ENCODE results near the gene FHAD1. TPM values are rescaled to one million over a fixed set of nuclear protein-coding genes. Genes with fewer than 3 reads are reported as not detected.

FHAD1 gene
- total RNA-seq, 8 experiments from 2014 or later, result 0.38 to 3.1 (median 1.6) TPM

- no peak for ATAC-seq (replicated peaks in 6 of 8)
- in situ Hi-C loops (cut with MboI; ENCODE audit: low pct_unique_long_range_greater_than_20kb in 2 of 9, low sequenced_read_pairs in 9 of 9, unreplicated experiment in 9 of 9), result loop anchor here in 1 of 9 experiments (25.0 kb wide), 1 partner anchor 94 kb away; the partner anchor contains the start of gene CTRC
- H3K4me3 ChIP-seq, result no peak overlapping the region
- H3K27ac ChIP-seq, result no peak overlapping the region
- 80 to 100% (median 89%) methylated on average over 2 to 4 of the region's 9 CpGs; no CpG with 5 or more reads in 5 of the 10 experiments for WGBS, 10 experiments
- peaks cover 15 to 26% of the 10 kb centered on the region in 2 donors for H3K4me1 ChIP-seq (replicated peaks in 1 of 2)
Measured at GRCh38 chr1:15343099-15343498, 96.1 kb downstream of the FHAD1 start.

- H3K4me3 ChIP-seq, result no peak overlapping the region
- WGBS, 10 experiments, result 27 to 82% (median 72%) methylated on average over 3 to 11 of the region's 11 CpGs
- H3K27ac ChIP-seq, result no peak overlapping the region
- no peak for ATAC-seq (replicated peaks in 6 of 8)
- H3K4me1 ChIP-seq (replicated peaks in 1 of 2), result peaks cover 15 to 26% of the 10 kb centered on the region in 2 donors
- in situ Hi-C loops (cut with MboI; ENCODE audit: low pct_unique_long_range_greater_than_20kb in 2 of 9, low sequenced_read_pairs in 9 of 9, unreplicated experiment in 9 of 9), result loop anchor here in 1 of 9 experiments (25.0 kb wide), 1 partner anchor 94 kb away; the partner anchor contains the start of gene CTRC
Measured at GRCh38 chr1:15343729-15344128, 96.7 kb downstream of the FHAD1 start.

DNA sequence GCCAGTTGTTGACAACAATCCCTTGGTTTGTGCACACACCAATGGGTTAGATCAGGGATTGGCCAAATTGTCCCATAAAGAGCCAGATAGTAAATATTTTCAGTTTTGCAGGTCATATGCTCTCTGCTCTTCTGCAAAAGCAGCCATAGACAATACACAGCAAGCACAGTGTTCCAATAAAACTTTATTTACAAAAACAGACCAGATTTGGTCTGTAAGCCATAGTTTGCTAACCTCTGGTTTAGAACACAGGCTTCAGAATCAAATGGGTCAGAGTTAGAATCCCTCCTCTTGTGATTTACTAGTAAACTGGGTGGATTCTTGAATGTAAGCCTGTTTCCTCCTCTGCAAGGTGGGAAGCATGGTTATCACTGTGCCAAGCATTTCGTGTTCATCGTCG lies 97.4 kb downstream of the FHAD1 start:
- WGBS, 10 experiments, result 80 to 96% (median 94%) methylated on average over 1 to 3 of the region's 3 CpGs; no CpG with 5 or more reads in 7 of the 10 experiments
- H3K27ac ChIP-seq, result no peak overlapping the region
- in situ Hi-C loops (cut with MboI; ENCODE audit: low pct_unique_long_range_greater_than_20kb in 2 of 9, low sequenced_read_pairs in 9 of 9, unreplicated experiment in 9 of 9), result loop anchor here in 1 of 9 experiments (25.0 kb wide), 1 partner anchor 93 kb away; the partner anchor contains the start of gene CTRC
- H3K4me3 ChIP-seq, result no peak overlapping the region
- peaks cover 15 to 21% of the 10 kb centered on the region in 2 donors for H3K4me1 ChIP-seq (replicated peaks in 1 of 2)
- ATAC-seq (replicated peaks in 6 of 8), result no peak

GRCh38 chr1:15344800-15345704 lies 98.0 kb downstream of the FHAD1 start:
- Histone ChIP-seq H3K27ac (no peak overlapping the region), H3K4me3 (no peak overlapping the region), H3K4me1 (replicated peaks in 1 of 2) (peaks cover 11 to 14% of the 10 kb centered on the region in 2 donors)
- ATAC-seq (replicated peaks in 6 of 8), result peak in 1 of 8 experiments; percentile 49
- in situ Hi-C loops (cut with MboI; ENCODE audit: low pct_unique_long_range_greater_than_20kb in 2 of 9, low sequenced_read_pairs in 9 of 9, unreplicated experiment in 9 of 9), result loop anchor here in 1 of 9 experiments (25.0 kb wide), 1 partner anchor 92 kb away; the partner anchor contains the start of gene CTRC
- 82 to 100% (median 94%) methylated on average over 5 to 21 of the region's 23 CpGs; no CpG with 5 or more reads in 3 of the 10 experiments for WGBS, 10 experiments

DNA sequence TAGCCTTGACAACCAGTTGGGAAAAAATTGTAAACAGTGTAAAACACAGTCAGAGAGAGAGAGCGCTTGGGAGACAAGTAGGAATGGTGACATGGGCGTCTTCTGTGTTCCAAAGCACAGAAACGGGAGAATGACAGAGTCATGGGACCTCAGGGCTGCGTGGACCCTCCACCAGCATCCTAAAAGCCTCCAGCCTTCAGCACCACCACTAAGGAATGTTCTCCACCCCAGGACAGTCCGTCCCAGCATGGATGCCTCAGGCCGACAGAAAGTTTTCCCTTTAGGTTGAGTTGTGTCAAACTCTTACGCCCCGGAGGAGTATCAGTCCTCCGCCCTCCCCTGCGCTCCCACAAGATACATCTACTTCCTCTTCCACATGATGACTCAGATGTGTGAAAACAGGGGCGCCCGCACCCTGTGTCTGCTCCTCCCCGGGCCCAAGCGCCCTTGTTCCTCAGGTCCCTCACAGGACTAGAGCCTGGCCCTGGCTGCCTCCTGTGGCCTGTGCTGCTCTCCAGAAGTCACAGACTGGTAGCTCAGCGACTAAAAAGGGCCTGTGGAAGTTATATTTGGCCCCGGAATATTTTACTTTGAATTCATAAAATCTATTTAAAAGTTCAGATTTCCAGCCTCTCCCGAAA lies 98.8 kb downstream of the FHAD1 start:
- Histone ChIP-seq H3K4me1 (replicated peaks in 1 of 2) (peaks cover 7 to 10% of the 10 kb centered on the region in 2 donors), H3K4me3 (no peak overlapping the region), H3K27ac (no peak overlapping the region)
- ATAC-seq (replicated peaks in 6 of 8), result peak in 3 of 8 experiments; percentile 31 to 86 (median 75)
- WGBS, 10 experiments, result 73 to 100% (median 89%) methylated on average over 1 to 16 of the region's 17 CpGs
- in situ Hi-C loops (cut with MboI; ENCODE audit: low pct_unique_long_range_greater_than_20kb in 2 of 9, low sequenced_read_pairs in 9 of 9, unreplicated experiment in 9 of 9), result loop anchor here in 1 of 9 experiments (25.0 kb wide), 1 partner anchor 91 kb away; the partner anchor contains the start of gene CTRC

- Histone ChIP-seq H3K27ac (no peak overlapping the region), H3K4me1 (replicated peaks in 1 of 2) (peaks cover 10 to 15% of the 10 kb centered on the region in 2 donors), H3K4me3 (no peak overlapping the region)
- ATAC-seq (replicated peaks in 6 of 8), result peak in 2 of 8 experiments; percentile 46 to 55
- in situ Hi-C loops (cut with MboI; ENCODE audit: low pct_unique_long_range_greater_than_20kb in 2 of 9, low sequenced_read_pairs in 9 of 9, unreplicated experiment in 9 of 9), result loop anchor here in 1 of 9 experiments (25.0 kb wide), 1 partner anchor 91 kb away; the partner anchor contains the start of gene CTRC
- WGBS, 10 experiments, result 66 to 100% (median 91%) methylated on average over 2 to 14 of the region's 14 CpGs; no CpG with 5 or more reads in 2 of the 10 experiments
Measured at GRCh38 chr1:15346346-15347030, 99.5 kb downstream of the FHAD1 start.

- Histone ChIP-seq H3K27ac (no peak overlapping the region), H3K4me3 (no peak overlapping the region), H3K4me1 (replicated peaks in 1 of 2) (peaks cover 16 to 18% of the 10 kb centered on the region in 2 donors)
- 83 to 100% (median 87%) methylated on average over 1 to 6 of the region's 7 CpGs; no CpG with 5 or more reads in 2 of the 10 experiments for WGBS, 10 experiments
- in situ Hi-C loops (cut with MboI; ENCODE audit: low pct_unique_long_range_greater_than_20kb in 2 of 9, low sequenced_read_pairs in 9 of 9, unreplicated experiment in 9 of 9), result loop anchor here in 1 of 9 experiments (25.0 kb wide), 1 partner anchor 90 kb away; the partner anchor contains the start of gene CTRC
- no peak for ATAC-seq (replicated peaks in 6 of 8)
Measured at GRCh38 chr1:15347182-15347581, 100.2 kb downstream of the FHAD1 start.

GRCh38 chr1:15348648-15349047 lies 101.6 kb downstream of the FHAD1 start:
- ATAC-seq (replicated peaks in 6 of 8), result no peak
- H3K27ac ChIP-seq, result no peak overlapping the region
- in situ Hi-C loops (cut with MboI; ENCODE audit: low pct_unique_long_range_greater_than_20kb in 2 of 9, low sequenced_read_pairs in 9 of 9, unreplicated experiment in 9 of 9), result loop anchor here in 1 of 9 experiments (25.0 kb wide), 1 partner anchor 89 kb away; the partner anchor contains the start of gene CTRC
- peaks cover 13 to 19% of the 10 kb centered on the region in 2 donors for H3K4me1 ChIP-seq (replicated peaks in 1 of 2)
- H3K4me3 ChIP-seq, result no peak overlapping the region
- WGBS, 10 experiments, result 85 to 100% (median 90%) methylated on average over 1 to 9 of the region's 9 CpGs; no CpG with 5 or more reads in 3 of the 10 experiments

DNA sequence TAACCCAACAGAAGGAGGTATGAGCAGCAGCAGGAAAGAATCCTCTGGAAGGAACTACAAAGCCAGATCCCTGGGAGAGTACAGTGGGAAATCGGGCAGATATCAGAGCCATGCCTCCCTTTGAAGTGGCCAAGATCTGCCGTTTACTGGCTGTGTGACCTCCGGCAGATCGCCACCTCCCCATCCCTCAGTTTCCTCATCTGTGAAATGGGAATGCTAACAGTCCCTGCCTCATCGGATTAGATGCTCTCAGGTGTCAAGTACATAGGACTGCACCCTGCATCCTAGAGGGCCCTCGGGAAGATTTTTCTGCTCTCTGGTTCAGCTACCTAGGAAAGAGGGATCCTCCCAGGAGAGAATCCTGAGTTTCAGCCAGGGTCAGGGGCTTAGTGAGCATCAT lies 102.1 kb downstream of the FHAD1 start:
- H3K4me1 ChIP-seq (replicated peaks in 1 of 2), result peaks cover 15 to 24% of the 10 kb centered on the region in 2 donors
- WGBS, 10 experiments, result 80 to 100% (median 94%) methylated on average over 1 to 6 of the region's 6 CpGs; no CpG with 5 or more reads in 2 of the 10 experiments
- H3K27ac ChIP-seq, result no peak overlapping the region
- ATAC-seq (replicated peaks in 6 of 8), result no peak
- H3K4me3 ChIP-seq, result no peak overlapping the region
- in situ Hi-C loops (cut with MboI; ENCODE audit: low pct_unique_long_range_greater_than_20kb in 2 of 9, low sequenced_read_pairs in 9 of 9, unreplicated experiment in 9 of 9), result loop anchor here in 1 of 9 experiments (25.0 kb wide), 1 partner anchor 88 kb away; the partner anchor contains the start of gene CTRC

- peaks cover 17 to 24% of the 10 kb centered on the region in 2 donors for H3K4me1 ChIP-seq (replicated peaks in 1 of 2)
- peak in 1 of 8 experiments; percentile 20 for ATAC-seq (replicated peaks in 6 of 8)
- WGBS, 10 experiments, result 73 to 96% (median 83%) methylated on average over 1 to 10 of the region's 10 CpGs; no CpG with 5 or more reads in 3 of the 10 experiments
- no peak overlapping the region for H3K27ac ChIP-seq
- no peak overlapping the region for H3K4me3 ChIP-seq
- in situ Hi-C loops (cut with MboI; ENCODE audit: low pct_unique_long_range_greater_than_20kb in 2 of 9, low sequenced_read_pairs in 9 of 9, unreplicated experiment in 9 of 9), result no loop called here
Measured at GRCh38 chr1:15350151-15350550, 103.1 kb downstream of the FHAD1 start.

DNA sequence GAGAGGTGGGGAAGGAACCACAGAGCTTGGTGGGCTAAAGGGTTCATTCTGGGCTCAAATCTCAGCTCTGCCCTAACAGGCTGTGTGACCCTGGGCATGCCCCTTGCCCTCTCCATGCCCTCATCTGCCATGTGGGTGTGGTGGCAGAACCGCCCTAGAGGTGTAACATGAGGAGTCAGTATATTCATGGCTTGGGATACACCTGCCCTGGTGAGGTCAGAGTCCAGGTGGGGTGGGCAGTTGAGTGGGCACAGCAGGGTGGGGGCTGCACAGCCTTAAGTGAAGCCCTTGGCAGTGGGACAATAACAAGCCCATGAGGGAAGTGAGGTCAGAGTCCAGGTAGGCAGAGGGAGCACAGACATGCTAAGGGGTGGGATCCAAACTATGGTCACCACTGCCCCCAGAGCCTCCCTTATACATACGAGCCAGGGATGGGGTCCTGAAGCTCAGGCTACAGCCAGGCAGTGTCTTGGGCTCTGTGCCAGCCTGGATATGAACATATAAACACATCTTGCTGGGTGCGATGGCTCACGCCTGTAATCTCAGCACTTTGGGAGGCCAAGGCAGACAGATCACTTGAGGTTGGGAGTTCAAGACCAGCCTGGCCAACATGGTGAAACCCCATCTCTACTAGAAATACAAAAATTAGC lies 103.7 kb downstream of the FHAD1 start:
- Histone ChIP-seq H3K4me3 (no peak overlapping the region), H3K4me1 (replicated peaks in 1 of 2) (peaks cover 17 to 21% of the 10 kb centered on the region in 2 donors), H3K27ac (no peak overlapping the region)
- ATAC-seq (replicated peaks in 6 of 8), result peak in 3 of 8 experiments; percentile 9 to 14 (median 10)
- in situ Hi-C loops (cut with MboI; ENCODE audit: low pct_unique_long_range_greater_than_20kb in 2 of 9, low sequenced_read_pairs in 9 of 9, unreplicated experiment in 9 of 9), result no loop called here
- WGBS, 10 experiments, result 40 to 100% (median 100%) methylated on average over 1 to 2 of the region's 4 CpGs; no CpG with 5 or more reads in 7 of the 10 experiments
